Endothelial cell (in vitro differentiated cells): ENCODE data around the gene WDFY4. TPM values are rescaled to one million over a fixed set of nuclear protein-coding genes. Genes with fewer than 3 reads are reported as not detected.

ENCODE experiments used
- DNase-seq: peaks from one replicate; pipeline ENCODE4 v3.0.0; 2021; ENCODE audit warnings: low spot score
- H3K27ac Mint-ChIP-seq: one replicate; pipeline ENCODE4 v1.8.0; 2021; ENCODE audit warnings: mixed read lengths, inconsistent platforms; ENCODE audit not compliant: unreplicated experiment
- H3K27me3 Mint-ChIP-seq: one replicate; pipeline ENCODE4 v1.8.0; 2021; ENCODE audit warnings: mild to moderate bottlenecking, moderate library complexity, mixed read lengths, inconsistent platforms; ENCODE audit not compliant: unreplicated experiment
- H3K36me3 Mint-ChIP-seq: one replicate; pipeline ENCODE4 v1.8.0; 2021; ENCODE audit warnings: mild to moderate bottlenecking, low read depth, mixed read lengths, inconsistent platforms; ENCODE audit not compliant: unreplicated experiment
- H3K4me1 Mint-ChIP-seq: one replicate; pipeline ENCODE4 v1.8.0; 2021; ENCODE audit warnings: mild to moderate bottlenecking, mixed read lengths, inconsistent platforms; ENCODE audit not compliant: unreplicated experiment
- H3K4me3 Mint-ChIP-seq: one replicate; pipeline ENCODE4 v1.8.0; 2021; ENCODE audit warnings: mild to moderate bottlenecking, mixed read lengths, inconsistent platforms; ENCODE audit not compliant: unreplicated experiment
- H3K9me3 Mint-ChIP-seq: one replicate; pipeline ENCODE4 v1.8.0; 2021; ENCODE audit warnings: mixed read lengths, inconsistent platforms; ENCODE audit not compliant: unreplicated experiment
- total RNA-seq: library from RNA; stranded (reverse); fragmentation: NEBNext Ultra II Directional; extraction: Animal tissue kit (Norgen Biotek cat#: 25700); gene quantifications from one replicate; pipeline ENCODE4 v1.2.1, GENCODE V29; 2021; ENCODE audit not compliant: unreplicated experiment
- TF ChIP-seq, protein P1 (sequence below): fragments of 200-600 bp; sonication (generic); IDR thresholded peaks from one replicate; pipeline ENCODE4 v1.5.0; 2021; ENCODE audit warnings: antibody characterized with exemption; ENCODE audit not compliant: unreplicated experiment

WDFY4 gene
- total RNA-seq, 1 donor from 2014 or later, result 0.54 TPM

DNA sequence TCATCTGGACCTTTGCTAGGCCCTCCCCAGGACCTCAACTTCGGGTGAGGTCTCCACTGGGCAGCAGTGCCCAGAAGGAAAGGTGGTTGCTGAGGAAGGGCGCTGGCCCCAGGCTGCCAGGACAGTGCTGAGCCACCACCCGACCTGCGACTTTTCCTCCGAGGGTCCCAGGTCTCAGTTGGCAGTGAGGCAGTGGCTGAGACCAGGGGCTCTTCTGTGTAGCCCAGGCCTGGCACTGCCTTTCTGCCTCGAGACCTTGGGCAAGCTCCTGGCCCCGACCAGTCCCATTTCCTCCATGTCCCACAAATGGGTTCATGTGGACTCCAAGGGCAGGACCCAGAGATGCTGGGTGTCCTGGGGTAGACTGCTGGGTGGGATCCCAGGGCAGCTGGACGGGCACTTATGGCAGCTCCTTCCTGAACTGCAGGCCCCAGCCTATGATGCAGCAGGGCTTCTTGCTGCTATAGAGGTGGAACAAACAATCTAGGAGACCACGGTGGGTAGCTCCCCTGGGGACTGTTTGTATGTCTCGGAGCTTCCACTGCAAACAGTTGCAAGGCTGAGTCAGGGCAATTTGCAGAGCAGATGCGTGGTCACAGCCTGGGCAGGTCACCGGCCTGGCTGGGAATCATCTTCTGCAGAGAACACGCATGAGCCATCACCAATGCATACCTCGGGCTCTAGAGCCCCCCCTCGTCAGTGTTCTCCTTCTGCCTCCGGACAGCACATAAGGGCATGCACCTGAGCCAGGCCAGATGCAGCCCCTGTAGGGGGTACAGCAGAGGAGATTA, 272.9 kb downstream of the WDFY4 start:
- H3K9me3 Mint-ChIP-seq, result no peaks in the 10 kb centered on the region
- no peak overlapping the region for H3K27ac Mint-ChIP-seq
- H3K4me1 Mint-ChIP-seq, result no peaks in the 10 kb centered on the region
- no peak overlapping the region for H3K4me3 Mint-ChIP-seq
- H3K36me3 Mint-ChIP-seq, result no peaks in the 10 kb centered on the region
- DNase-seq, result no peak
- TF ChIP-seq, protein P1, sequence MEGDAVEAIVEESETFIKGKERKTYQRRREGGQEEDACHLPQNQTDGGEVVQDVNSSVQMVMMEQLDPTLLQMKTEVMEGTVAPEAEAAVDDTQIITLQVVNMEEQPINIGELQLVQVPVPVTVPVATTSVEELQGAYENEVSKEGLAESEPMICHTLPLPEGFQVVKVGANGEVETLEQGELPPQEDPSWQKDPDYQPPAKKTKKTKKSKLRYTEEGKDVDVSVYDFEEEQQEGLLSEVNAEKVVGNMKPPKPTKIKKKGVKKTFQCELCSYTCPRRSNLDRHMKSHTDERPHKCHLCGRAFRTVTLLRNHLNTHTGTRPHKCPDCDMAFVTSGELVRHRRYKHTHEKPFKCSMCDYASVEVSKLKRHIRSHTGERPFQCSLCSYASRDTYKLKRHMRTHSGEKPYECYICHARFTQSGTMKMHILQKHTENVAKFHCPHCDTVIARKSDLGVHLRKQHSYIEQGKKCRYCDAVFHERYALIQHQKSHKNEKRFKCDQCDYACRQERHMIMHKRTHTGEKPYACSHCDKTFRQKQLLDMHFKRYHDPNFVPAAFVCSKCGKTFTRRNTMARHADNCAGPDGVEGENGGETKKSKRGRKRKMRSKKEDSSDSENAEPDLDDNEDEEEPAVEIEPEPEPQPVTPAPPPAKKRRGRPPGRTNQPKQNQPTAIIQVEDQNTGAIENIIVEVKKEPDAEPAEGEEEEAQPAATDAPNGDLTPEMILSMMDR, result no peak
- H3K27me3 Mint-ChIP-seq, result peaks cover 8% of the 10 kb centered on the region

DNA sequence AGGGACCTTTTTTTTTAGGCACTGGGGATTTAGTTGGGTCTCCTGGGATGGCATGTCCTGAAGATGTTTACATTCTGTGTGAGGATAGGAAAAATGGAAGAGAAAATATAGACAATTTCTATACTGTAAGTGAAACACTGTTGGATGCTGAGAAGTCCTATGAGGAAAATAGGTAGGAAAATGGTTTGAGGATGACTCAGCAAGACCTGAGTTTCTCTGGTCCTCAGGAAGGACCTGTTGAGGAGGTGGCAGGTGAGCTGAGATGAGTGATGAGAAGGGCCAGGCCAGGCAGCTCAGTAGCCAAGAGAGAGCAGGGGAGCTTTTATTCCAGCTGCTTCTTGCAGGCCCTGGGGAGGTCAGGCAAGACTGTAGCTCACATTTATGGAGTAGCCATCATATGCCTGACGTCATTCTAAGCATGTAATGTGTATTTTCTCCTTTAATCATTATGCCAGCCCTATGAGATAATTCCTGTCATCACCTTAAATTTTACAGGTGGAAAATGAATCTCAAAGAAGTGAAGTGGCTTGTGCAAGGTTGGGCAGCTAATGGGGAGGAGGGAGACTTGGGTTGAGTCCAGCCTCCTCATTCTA, 274.0 kb downstream of the WDFY4 start:
- no peak overlapping the region for H3K4me3 Mint-ChIP-seq
- no peaks in the 10 kb centered on the region for H3K9me3 Mint-ChIP-seq
- H3K36me3 Mint-ChIP-seq, result no peaks in the 10 kb centered on the region
- DNase-seq, result no peak
- H3K27ac Mint-ChIP-seq, result no peak overlapping the region
- H3K27me3 Mint-ChIP-seq, result peaks cover 4% of the 10 kb centered on the region
- H3K4me1 Mint-ChIP-seq, result no peaks in the 10 kb centered on the region
- TF ChIP-seq, protein P1, result no peak

DNA sequence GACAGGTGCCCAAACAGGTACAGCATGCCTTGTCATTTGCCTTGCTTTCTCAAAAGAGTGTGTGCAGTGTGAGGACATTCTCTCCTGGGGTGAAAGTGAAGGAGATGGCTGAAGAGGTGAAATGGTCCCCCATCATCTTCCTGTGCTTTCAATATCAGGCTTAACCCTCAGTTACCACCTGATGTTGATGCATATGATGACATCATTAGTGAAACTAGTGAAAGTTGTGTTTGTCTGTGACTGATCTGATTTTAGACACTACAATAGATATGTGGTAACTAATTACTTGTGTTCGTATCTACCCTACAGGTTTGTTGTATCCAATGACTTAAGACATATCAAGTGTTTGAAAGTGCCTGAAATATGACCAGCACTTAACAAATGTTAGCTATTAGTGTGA, 279.4 kb downstream of the WDFY4 start:
- H3K27ac Mint-ChIP-seq, result no peak overlapping the region
- no peaks in the 10 kb centered on the region for H3K4me1 Mint-ChIP-seq
- H3K27me3 Mint-ChIP-seq, result peaks cover 3% of the 10 kb centered on the region
- DNase-seq, result no peak
- H3K36me3 Mint-ChIP-seq, result no peaks in the 10 kb centered on the region
- TF ChIP-seq, protein P1, result no peak
- no peak overlapping the region for H3K4me3 Mint-ChIP-seq
- H3K9me3 Mint-ChIP-seq, result no peaks in the 10 kb centered on the region

DNA sequence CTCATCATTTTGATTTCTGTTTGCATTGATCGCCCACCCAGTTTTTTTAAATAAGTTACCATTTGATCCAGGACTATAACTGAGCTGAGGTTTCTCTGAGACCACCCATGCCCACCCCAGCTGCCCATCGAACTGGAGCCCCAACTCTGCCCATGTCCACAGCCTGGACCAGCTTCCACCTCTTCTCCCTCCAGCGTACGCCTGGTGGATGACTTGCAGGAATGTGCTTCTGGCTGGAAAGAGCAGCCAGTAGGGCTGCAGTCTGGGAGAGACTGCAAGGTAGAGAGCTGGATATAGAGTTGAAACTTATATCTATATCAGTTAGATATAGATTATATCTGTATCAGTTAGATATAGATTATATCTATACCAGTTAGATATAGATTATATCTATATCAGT, 280.8 kb downstream of the WDFY4 start:
- H3K27me3 Mint-ChIP-seq, result peaks cover 5% of the 10 kb centered on the region
- no peaks in the 10 kb centered on the region for H3K9me3 Mint-ChIP-seq
- DNase-seq, result no peak
- H3K4me3 Mint-ChIP-seq, result no peak overlapping the region
- H3K27ac Mint-ChIP-seq, result no peak overlapping the region
- TF ChIP-seq, protein P1, result no peak
- no peaks in the 10 kb centered on the region for H3K4me1 Mint-ChIP-seq
- H3K36me3 Mint-ChIP-seq, result no peaks in the 10 kb centered on the region

DNA sequence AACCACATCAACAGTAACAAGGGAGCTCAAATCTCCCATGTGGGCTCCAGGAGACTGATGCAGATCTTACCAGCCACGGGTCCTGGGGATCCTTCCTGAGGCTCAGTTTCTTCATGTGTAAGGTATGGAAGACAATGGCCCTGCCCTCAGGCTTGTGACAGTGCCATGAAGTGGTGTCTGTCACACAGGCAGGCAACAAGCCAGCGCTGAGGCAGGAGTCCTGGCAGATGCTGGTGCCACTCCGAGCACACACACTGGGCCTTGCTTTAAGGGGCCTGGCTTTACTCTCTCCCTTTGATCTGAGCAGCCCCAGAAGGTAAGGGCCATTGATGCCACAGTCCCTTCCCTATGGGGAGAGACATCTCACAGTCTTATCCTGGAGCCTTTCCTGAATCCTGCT, 283.4 kb downstream of the WDFY4 start:
- Mint-ChIP-seq H3K36me3 (no peaks in the 10 kb centered on the region), H3K27me3 (peaks cover 5% of the 10 kb centered on the region), H3K9me3 (no peaks in the 10 kb centered on the region), H3K4me3 (no peak overlapping the region), H3K4me1 (no peaks in the 10 kb centered on the region), H3K27ac (no peak overlapping the region)
- TF ChIP-seq, protein P1, result no peak
- no peak for DNase-seq
